Stimulated activated CD8-positive, alpha-beta memory T cell treated with anti-CD3 and anti-CD28 coated beads, Interleukin-12 subunit alpha, Interleukin-12 subunit beta, amount 100 ng/mL, for 1 hour (primary cell): ENCODE measurements around the gene COL4A3.
A peak's percentile ranks its signal among the peaks of the same experiment; 100 is the strongest.
"Not testable (repeated sequence)": the region's sequence is repeated elsewhere in the genome, so short reads cannot be mapped to it uniquely, and the experiment has no call there.

Experiments
- DNase-seq: peaks from one replicate; pipeline ENCODE4 v3.0.0-alpha.2; 2020; ENCODE audit warnings: low read depth

Gene COL4A3

DNA sequence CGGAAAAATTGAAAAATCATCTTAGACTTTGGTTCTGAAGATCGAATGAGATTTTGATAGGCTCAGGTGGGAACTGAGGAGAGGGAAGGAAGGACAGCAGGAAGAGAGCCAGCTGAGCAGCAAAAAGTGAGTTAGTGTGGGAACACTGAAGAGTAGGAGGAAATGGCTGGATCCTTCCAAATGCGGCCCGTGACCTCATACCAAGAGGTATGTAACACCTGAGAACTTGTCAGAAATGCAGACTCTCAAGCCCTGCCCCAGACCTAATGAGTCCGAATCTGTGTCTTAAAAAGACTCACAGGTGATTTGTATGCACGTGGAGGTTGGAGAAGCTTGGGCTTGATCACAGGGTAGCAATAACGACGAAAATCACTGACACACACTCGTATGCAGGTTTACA, 42.0 kb downstream of the COL4A3 start:
- no peak for DNase-seq

DNA sequence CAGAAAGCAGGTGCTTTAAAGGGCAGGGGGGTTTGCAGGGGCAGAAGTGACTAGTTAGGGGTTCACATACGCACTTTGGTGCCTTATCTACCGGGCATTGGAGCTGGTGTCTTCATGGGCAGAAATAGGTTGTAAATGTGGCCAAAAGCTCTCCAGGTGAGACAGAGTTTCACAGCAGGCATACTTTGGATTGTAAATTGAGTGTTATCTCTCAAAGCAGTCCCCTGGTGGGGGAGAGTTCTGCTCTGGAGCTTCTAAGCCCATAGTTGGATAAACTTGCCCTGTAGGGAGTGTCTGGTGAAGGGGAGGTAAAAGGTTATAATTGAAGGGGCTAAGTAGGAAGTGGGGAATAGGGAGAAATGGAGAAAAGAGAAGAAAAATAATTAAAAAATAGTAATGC, 43.1 kb downstream of the COL4A3 start:
- DNase-seq, result no peak

DNA sequence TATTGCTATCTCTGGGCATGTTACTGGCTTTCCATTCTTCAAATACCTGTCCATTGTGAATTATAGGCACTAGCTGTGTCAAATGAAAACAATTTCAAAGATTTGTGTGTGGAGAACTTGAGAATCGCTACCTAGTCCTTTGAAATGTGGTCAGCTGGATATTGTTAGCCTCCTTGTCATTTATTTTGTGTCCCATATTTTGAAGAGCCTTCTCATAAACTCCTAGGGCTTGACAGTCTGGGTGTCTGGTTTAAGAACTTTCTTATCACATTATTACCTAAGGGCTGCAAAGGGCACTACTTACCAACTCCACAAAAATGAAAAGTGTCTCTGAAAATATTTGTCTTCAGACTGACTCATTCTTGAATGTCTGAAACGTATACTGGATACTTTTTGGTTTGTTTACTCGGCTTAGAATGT, 50.2 kb downstream of the COL4A3 start:
- DNase-seq, result no peak

DNA sequence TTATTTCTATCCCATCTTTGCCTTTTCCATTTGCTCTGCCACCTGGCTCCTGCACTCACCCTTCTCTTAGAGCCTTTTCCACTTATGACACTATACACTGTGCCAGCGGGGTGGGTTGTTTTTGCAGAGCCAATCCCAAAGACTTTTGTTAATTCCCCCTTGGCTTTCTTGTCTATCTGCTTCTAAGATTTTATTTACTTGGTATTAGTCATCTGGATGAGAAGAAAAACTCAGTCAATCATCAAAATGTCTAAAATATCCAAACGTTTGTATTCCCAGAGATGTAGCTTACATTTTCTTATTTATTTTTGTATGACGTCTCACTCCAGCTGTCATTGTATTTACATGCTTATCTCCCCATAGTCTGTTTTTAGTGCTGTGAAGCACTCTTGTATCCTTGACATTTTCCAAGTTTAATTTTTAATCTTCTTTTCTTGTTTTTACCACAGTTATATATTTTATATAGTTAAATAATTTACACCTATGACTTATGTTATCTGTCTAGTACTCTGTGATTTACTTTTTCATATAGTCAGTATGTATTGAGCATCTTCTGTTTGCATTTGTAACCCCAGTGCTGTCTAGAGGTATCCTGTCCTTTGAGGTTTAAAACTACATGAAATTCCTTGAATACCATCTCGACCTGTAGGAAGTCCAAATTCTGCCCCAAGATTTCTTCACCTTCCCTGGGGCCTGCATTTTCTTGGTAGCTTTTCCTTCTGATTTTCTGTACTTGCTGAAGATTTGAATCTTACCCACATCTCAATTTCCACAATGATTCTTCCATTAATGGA, 55.1 kb downstream of the COL4A3 start:
- no peak for DNase-seq

DNA sequence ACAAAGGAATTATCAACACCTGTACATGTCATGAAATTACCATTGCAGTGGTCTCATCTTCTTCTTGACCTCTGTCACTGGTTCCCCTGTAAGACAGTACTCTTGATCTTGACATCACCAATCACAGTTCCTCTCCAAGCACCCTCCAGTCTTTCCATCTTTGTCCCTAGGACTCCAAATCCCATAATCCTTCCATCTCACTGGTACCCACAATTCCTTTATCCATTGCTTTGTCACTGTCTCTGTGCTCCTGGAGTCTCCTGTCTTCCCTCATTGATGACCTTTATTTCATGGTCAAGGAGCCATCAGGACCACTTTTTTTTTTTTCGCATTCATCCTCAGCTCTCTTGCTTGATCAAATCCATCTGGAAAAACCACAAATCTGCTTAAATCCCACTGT, 56.7 kb downstream of the COL4A3 start:
- no peak for DNase-seq

DNA sequence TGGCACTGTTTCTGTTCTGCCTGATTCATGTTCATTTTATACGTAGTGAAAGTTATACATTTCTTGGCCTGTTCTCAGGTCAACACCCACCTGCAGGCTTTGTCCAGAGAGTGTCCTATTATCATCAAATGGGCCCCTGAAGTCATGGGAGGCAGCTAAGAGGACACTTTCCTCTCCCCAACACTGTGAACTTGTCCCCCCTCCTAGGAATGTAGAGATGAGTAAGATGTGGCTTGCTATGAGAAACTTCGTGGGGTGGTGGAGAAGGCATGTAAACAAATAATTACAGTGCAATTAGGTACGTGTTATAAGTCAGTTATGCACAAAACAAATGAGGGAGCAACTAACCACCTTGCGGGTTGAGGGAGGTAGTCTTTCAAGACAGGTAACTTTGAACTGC, 57.9 kb downstream of the COL4A3 start:
- DNase-seq, result no peak

DNA sequence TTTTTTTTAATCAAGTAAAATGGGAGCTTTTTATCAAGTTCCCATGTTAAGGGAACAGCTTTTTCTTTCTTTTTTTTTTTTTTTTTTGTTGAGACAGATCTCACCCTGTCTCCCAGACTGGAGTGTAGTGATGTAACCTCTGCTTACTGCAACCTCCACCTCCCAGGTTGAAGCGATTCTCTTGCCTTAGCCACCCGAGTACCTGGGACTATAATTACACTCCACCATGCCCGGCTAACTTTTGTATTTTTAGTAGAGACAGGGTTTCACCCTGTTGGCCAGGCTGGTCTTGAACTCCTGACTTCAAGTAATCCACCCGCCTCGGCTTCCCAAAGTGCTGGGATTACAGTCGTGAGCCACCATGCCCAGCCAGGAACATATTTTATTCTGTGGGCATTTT, 61.2 kb downstream of the COL4A3 start:
- not testable (repeated sequence) for DNase-seq

DNA sequence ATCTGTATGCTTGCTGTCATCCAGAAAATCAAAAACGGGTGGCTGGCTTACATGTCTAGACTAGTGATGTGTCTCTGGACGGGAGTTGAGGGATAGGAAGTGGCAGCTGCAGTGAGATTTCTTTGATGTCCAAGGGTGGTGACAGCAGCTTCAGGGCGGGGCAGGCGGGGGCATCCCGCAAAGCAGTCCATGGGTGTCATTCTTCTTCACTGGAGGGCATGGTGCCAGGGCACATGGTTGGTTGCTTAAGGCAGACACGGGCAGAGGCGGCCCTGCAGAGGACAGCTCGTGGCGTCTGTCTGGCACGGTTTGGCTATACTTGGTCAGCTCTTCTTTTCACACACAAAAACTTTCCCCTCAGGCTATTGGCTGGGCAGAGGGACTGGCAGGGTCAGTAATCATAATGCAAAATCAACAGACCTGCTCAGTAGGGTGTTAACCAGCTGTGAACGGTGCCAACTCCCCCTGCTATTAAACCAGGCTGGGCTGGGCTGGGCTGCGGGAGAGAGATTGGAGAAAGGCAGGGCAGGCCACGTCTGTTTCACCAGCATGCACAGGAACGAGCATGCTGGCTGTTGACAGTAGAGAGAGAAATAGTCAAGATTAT, 63.7 kb downstream of the COL4A3 start:
- no peak for DNase-seq

DNA sequence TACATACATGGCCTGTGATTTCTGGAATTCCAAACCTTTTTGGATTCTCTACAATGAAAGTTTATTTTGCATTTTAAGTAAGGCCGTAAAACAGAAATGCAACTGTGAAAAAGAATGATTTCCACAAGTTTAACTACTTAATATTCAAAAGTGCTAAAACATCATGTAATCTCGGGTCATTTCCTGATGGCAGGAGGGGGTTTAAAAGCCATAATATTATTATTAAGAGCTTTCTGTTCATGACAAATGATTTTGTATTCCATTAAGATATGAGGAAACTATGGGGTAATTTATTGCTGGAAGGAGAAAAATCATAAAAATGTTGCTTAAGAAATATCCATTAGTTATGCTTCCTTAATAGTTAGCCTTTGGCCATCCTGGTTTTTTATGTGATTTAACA, 65.7 kb downstream of the COL4A3 start:
- DNase-seq, result no peak

DNA sequence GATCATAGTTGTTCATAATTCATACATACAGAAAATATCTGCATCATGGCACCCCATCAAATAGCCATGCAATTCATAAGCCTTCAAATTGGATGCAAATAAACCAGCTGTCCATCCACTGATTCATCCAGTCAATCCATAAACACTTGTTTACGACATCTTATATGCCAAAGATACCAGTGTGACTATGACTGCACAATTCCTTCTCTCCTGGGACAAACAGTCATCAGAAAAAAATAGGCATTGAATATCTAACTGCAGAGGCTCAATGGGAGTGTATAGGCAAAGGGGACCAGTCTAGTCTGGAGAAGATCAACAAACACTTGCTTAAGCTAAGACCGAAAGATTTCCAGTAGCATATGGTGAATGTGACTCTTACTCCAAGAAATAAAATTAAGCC, 70.0 kb downstream of the COL4A3 start:
- DNase-seq, result no peak

DNA sequence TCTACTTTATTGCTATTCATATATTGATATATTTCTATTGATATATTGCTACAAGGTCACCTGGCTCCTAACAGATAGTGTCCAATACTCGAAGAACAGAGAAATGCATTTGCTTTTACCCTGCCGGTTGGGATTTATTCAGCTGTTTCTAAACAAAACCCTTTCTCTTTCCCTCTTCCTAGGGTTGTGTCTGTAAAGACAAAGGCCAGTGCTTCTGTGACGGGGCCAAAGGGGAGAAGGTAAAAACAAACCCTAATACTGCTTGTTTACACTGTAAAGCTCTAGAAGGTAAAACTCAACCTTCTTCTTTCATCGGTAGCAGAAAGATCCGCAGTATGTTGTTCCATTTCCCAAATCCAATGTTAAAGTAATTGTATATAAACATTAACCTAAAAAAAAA, 73.4 kb downstream of the COL4A3 start:
- DNase-seq, result no peak

DNA sequence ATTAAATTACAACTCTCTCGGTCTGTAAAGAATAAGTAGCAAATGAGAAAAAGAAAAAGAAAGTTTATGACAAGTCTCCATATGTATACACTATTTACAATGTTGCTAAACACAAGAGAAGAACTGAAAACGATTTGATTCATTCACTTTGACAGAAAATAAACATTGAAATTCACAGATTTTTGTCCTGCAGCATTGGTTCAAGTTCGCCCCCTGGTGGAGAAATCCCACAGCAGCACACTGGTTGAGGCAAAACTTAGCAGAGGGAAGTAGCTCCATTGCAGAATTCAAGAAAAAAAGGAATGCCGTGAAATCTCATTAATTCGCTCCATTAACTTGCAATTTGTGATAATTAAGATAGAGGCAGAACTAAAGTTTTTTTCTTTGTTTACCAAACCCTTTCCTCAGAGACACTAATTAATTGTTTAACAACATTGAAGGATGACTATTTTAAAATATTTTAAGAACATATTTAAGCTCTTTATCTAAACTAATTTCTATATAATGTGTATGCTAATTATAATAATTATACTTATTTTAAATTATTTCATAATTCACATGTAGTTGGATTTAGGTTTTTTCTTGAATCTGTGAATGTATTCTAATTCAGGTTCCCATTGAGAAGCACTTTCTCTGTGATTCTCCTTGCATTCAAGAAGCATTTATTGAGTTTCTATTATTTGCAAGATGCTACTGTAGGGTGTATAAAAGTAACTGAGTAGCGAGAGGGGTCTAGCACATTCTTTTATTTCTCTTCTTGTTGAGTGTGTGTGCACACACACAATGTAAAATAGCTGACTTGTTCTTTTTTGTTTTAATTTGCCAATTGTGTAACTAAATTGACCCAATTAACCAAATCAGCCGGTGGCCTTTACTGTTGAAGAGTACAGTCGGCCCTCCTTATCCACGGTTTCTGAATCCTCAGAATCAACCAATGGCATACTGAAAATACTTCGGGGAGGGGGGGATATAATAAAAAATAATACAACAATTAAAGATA, 74.1 kb downstream of the COL4A3 start:
- DNase-seq, result peak; percentile 35

DNA sequence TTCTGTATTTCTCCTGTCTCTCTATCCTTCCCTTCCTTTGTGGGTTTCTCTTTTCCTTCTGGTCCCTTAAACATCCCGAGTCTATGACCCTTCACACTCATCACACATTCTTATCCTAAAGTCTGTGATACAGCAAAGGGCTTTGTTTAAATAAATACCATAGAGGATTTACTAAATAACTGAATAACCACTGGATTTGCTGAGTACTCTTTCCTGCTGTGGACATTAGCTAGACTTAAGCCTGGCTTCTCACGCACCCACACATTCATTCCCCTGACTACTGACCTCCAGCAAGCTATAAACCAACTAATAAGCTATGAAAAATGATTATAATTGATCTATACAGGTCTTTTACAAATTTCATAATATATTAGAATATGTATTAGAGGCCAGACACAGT, 76.6 kb downstream of the COL4A3 start:
- no peak for DNase-seq

DNA sequence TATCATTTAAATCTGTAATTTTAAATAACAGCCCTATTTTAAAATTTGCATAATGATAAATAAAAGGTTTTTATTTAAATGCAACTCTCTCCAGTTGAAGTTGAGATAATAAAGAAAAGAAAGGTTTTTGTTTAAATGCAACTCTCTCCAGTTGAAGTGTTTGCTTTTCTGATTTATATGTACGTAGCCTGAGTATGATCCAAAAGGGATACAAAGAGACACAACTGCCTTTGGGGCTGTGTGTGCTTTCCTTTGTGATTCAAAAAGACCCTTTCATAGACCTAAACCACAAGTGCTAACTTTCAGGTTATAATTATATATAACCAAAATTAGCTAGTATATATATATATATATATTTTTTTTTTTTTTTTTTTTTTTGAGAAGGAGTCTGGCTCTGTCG, 84.5 kb downstream of the COL4A3 start:
- no peak for DNase-seq

DNA sequence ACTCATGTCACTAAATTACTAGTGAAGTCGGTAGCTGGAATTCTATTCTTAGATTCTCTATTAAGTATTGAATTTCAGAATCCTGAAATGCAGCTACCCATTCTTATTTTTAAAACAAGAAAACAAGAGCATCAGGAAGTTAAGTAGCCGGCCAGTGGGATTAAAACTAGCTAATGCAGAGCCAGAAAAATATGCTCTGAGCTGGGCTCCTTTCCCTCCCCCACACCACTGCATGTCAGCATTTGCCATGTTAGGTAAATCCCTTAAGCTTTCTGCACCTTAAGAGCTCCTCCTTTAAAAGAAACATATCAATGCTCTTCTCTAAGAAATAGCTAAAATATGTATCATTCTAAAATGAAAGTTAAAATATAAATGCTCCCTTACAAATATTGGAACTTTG, 88.4 kb downstream of the COL4A3 start:
- DNase-seq, result no peak

DNA sequence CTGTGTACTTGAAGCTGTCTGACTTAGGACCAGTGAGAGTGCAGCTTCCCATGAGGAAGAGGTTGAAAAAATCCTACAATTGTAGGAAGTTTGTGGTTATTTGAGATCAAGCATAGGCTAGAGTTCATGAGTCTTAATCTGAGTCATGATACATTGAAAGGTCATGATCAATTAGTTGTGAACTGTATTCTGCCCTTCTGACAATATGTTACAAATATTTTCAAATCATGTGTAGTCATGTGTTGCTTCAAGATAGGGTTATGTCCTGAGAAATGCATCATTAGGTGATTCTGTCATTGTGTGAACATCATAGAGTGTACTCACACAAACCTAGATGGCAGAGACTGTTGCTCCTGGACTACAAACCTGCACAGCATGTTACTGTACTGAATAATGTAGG, 92.2 kb downstream of the COL4A3 start:
- DNase-seq, result no peak

DNA sequence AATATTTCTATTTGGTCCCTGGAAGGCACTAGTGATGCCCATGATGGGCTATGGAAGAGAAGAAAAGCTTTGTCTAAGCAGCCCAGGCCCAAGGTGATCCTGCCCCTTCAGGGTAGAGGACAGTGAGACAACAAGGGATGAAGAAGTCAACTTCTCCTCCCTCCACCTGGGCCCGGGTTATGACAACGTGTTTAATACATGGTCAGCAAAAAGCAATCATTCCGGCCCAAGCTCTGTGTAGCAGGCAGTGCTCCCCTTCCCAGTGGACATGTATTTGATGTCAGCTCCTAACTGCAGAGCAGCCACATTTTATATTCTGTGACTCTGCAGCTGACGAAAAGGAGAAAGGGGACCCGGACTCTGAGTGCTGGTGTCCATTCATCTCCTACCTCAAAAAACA, 93.4 kb downstream of the COL4A3 start:
- no peak for DNase-seq

DNA sequence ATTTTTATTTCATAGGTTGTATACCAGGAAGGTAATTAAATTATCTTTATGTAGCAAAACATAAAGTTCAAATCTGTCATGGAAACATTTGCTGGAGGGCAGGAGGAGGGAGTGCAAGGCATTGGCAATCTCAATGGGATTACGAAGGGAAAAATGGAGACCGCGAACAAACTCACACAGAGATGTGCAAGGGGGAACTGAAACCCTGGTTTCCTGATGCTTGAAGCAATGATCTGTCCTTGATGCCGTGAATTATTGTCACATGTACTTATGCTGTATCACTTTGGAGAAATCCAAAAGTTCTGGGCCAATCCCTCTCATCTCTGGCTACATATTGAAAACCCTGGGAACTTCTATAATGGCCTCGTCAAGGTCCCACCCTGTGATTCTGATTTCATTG, 95.6 kb downstream of the COL4A3 start:
- no peak for DNase-seq

DNA sequence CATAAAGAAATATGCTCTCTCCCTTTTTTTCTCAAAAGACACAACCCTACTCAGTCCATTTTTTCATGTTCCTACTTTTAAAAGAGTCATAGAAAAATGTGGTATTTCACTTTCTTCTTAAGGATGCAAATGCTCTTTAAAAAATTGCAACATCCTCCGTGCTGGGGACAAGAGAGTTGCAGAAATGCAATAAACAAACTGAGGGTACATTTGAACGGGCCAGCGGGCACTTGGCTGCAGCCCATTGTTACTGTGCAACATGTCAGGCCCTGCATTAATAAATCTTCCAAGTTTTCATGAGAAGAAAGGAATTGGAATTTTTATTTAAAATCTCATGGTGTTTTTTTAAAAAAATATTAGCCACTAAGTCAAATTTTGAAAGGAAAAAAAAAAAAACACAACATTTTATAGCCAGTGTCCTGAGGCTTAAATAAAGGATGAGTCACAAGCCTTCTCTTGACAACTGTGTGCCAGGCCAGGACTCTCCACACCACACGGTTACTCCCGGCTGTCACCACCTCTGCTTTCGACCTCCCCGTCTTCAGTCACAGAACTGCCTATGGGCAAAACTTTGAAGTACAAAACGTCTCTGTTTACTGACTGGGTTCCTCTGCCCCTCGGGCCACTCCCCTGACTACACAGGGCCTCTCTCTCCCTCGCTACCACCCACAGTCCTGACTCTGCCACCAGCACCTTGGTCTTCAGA, 103.1 kb downstream of the COL4A3 start:
- no peak for DNase-seq

DNA sequence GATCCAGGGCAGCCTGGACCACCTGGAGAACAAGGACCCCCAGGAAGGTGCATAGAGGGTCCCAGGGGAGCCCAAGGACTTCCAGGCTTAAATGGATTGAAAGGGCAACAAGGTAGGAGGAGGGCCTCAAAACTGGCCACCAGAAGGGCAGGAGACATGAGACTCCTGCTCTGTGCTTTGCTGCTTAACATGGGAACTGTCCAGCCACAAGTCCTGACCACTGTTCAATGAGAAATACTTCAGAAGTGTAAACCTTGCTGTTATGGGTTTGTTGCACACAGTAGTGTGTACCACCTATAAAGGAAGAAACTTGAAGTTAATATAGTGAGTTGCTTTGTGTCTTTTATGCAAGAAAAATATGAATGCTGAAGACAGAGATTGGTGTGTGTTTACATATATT, 116.5 kb downstream of the COL4A3 start:
- no peak for DNase-seq

DNA sequence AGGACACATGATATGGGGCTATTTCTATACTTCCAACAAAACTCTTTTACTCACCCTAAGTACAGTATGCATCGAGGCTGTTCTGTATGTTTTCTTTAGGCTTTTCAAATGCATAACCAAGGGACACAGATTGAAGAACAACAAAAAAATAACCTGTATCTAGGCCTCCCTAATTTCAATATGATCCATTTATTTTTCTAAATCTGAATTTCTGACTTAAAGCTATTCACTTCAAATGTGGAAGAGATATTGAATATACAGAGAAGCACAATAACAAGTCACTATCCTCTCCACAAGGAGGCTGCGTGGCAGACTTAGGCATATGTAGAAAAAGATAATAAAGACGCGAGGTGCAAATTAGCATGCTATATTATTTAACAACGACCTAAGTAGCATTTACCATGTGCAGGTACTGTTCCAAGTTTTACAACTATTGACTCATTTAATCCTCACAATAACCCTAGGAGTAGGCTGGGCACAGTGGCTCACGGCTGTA, 121.4 kb downstream of the COL4A3 start:
- no peak for DNase-seq

DNA sequence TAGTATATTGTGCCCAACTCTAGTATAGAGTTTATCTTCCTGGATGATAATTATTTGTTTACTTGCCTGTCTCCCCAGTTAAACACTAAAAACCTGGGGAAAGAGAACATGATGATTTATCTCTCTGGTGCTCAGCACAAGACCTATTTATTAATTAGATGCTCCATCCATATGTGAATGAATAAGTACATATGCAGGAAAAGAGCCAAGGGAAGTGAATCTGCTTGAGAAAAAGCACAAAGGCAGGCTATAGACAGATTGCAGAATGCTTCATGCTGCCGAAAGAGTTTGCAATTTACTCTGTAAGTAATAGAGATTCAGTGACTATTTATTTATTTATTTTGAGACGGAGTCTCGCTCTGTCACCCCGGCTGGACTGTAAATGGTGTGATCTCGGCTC, 123.3 kb downstream of the COL4A3 start:
- DNase-seq, result no peak
